HepG2 (cell line): ENCODE measurements around the gene STAP2.

Experiments
- CTCF ChIP-seq: sonication (generic); formaldehyde crosslinking; IDR thresholded peaks from 2 replicates; pipeline ENCODE4 v1.5.0; 2020; ENCODE audit warnings: mild to moderate bottlenecking, missing genetic modification reagents, moderate library complexity
- HDAC1 ChIP-seq: sonication (generic); formaldehyde crosslinking; IDR thresholded peaks from 2 replicates; pipeline ENCODE4 v1.5.1; 2020; ENCODE audit warnings: mild to moderate bottlenecking, missing genetic modification reagents
- POLR2A ChIP-seq, 2 experiments: IDR thresholded peaks; 2 replicates each; pipeline ENCODE4 v1.6.1; 2011; ENCODE audit warnings: low read depth in 2 of 2, low read length in 2 of 2, mild to moderate bottlenecking in 1 of 2, moderate library complexity in 1 of 2; ENCODE audit not compliant: insufficient read depth in 1 of 2
- RAD21 ChIP-seq: fragments of 450-650 bp; formaldehyde crosslinking; IDR thresholded peaks from 2 replicates; pipeline ENCODE4 v1.5.0; 2020; ENCODE audit warnings: mild to moderate bottlenecking
- ZFP36 ChIP-seq: fragments of 150-350 bp; IDR thresholded peaks from 2 replicates; pipeline ENCODE4 v1.6.1; 2018; ENCODE audit warnings: borderline replicate concordance, low read length, low read depth; ENCODE audit not compliant: partially characterized antibody

GRCh38 chr19:4323692-4324091 lies 14.9 kb downstream of the STAP2 start:
- TF ChIP-seq POLR2A (IDR thresholded peaks at IDR 0.05; ENCODE audit: insufficient read depth in 1 of 2, low read depth in 2 of 2, low read length in 2 of 2) = no peak
- no peak for TF ChIP-seq ZFP36
- no peak for TF ChIP-seq CTCF (CRISPR knock-in tag)
- TF ChIP-seq RAD21 = no peak
- no peak for TF ChIP-seq HDAC1 (CRISPR knock-in tag)
